Cerebellar nuclear complex (tissue), 1 donor: ENCODE measurements around the gene SEC31B.

Source experiments
- DNase-seq, 2 experiments: peaks; one replicate each; lab custom pipeline; 2025; lab: John Stamatoyannopoulos, UW

SEC31B gene

GRCh38 chr10:100529475-100530298 lies 10.0 kb upstream of the SEC31B start, which contains the start of gene NDUFB8:
Gene NDUFB8 (minus strand): TSS chr10:100529871. CDS start chr10:100529851, 20 bp downstream.
- DNase-seq, result peak; percentile 7 to 78

- DNase-seq, result no peak
Measured at GRCh38 chr10:100528921-100529474, 9.3 kb upstream of the SEC31B start.

GRCh38 chr10:100528123-100528886 lies 8.6 kb upstream of the SEC31B start:
- no peak for DNase-seq

GRCh38 chr10:100524638-100525037 lies 5.0 kb upstream of the SEC31B start:
- no peak for DNase-seq

GRCh38 chr10:100524206-100524605 lies 4.5 kb upstream of the SEC31B start:
- no peak for DNase-seq

- no peak for DNase-seq
Measured at GRCh38 chr10:100522945-100523344, 3.3 kb upstream of the SEC31B start.

GRCh38 chr10:100522107-100522801 lies 2.6 kb upstream of the SEC31B start:
- no peak for DNase-seq

- no peak for DNase-seq
Measured at GRCh38 chr10:100520811-100521210, 1.1 kb upstream of the SEC31B start.

- DNase-seq, result peak in 1 of 2 experiments; percentile 38
Measured at GRCh38 chr10:100518761-100519241, 860 bp downstream of the SEC31B start.

GRCh38 chr10:100516847-100517246 lies 2.8 kb downstream of the SEC31B start:
- DNase-seq, result no peak

- DNase-seq, result no peak
Measured at GRCh38 chr10:100515612-100516011, 4.0 kb downstream of the SEC31B start.

GRCh38 chr10:100510533-100511308 lies 8.9 kb downstream of the SEC31B start:
- no peak for DNase-seq

- DNase-seq, result no peak
Measured at GRCh38 chr10:100509241-100509840, 10.3 kb downstream of the SEC31B start.

GRCh38 chr10:100508691-100509150 lies 10.9 kb downstream of the SEC31B start:
- no peak for DNase-seq

GRCh38 chr10:100508266-100508665 lies 11.4 kb downstream of the SEC31B start:
- DNase-seq, result no peak

- DNase-seq, result no peak
Measured at GRCh38 chr10:100507357-100507732, 12.3 kb downstream of the SEC31B start.

- DNase-seq, result no peak
Measured at GRCh38 chr10:100506596-100507356, 12.9 kb downstream of the SEC31B start.

- no peak for DNase-seq
Measured at GRCh38 chr10:100505164-100505563, 14.5 kb downstream of the SEC31B start.

GRCh38 chr10:100504096-100504495 lies 15.6 kb downstream of the SEC31B start:
- DNase-seq, result no peak
